ENCODE measurements around the gene RET.

The RET gene

DNA sequence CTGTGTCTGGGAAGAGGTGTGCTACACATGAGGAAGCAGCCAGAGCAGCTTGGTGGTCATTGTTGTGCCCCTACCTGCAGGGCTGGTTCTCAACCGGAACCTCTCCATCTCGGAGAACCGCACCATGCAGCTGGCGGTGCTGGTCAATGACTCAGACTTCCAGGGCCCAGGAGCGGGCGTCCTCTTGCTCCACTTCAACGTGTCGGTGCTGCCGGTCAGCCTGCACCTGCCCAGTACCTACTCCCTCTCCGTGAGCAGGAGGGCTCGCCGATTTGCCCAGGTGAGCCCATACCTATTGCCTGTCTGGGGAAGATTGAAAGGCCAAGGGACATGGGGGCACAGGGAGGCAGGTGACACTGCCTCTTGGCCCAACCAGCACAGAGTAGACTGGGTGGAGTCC is 32.1 kb downstream of the RET start:
- no peak for DNase-seq (ENCODE audit: low read depth)

DNA sequence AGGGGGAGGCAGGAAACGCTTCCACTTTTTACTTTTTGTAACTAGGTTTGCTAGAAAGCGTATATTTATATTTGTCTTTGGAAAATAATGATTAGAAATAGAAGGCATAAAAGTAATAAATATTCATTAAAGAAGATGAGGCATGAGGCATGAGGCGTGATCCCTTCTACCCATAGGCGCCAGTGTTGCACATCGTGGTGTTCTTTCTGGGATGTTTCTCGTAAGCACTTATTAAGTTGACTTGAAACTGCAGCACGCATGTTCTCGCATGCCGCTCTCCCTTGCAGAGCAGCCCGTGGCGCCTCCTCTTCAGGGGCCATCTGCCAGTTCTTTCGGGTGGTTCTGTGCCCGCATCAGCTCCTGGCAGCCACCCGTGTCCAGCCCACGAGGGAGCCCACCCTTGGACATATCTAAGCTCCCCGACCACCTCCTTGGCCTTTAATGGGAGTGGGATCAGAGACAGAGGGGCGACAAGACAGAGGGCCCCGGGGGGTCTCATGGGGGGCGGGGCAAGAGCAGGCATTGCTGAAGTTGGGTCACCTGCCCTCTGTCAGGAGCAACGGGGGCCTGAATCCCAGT is 32.9 kb downstream of the RET start:
- no peak for DNase-seq (ENCODE audit: low read depth)

DNA sequence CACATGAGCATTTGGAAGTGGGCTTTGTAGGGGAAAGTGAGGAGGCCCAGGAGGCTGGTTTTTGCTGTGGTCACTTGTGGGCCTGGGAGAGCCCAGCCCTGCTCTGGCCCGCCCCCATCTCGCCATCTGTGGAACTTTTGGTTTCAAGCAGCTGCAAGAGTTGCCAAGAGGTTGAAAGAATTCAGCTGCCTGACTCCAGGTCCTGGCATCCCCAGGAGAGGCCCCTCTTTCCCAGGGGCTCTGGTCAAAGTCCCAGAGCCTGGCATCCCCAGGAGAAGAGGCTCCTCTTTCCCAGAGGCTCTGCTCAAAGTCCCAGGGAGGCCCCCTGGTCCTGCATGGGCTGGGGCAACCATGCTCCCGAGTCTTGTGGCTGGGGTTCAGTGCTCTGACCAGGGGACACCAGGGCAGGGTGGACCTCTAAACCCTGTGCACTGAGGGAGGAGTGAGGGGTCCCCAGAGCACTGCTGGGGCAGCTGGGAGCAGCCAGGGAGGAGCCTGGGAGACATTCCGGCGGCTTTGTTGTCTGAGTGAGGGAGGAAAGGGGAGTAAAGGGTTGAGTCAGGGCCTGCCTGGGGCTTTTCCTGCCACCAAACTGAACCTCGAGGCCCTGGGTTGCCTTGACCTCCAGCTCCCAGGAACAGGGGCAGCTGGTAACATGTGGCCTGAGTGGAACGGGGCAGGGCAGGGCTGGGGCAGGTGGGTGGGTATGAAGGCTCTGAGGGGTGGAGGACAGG is 33.6 kb downstream of the RET start:
- peak; percentile 59 for DNase-seq (ENCODE audit: low read depth)

DNA sequence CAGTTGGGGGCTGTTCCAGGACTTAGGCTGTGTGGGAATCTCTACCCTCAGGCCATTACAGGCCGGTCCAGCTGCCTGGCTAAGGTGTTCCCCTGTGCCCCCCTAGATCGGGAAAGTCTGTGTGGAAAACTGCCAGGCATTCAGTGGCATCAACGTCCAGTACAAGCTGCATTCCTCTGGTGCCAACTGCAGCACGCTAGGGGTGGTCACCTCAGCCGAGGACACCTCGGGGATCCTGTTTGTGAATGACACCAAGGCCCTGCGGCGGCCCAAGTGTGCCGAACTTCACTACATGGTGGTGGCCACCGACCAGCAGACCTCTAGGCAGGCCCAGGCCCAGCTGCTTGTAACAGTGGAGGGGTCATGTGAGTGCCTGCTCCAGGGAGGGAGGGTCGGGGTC is 34.2 kb downstream of the RET start:
- no peak for DNase-seq (ENCODE audit: low read depth)

GRCh38 chr10:43111921-43112607 is 35.2 kb downstream of the RET start:
- DNase-seq (ENCODE audit: low read depth): no peak

DNA sequence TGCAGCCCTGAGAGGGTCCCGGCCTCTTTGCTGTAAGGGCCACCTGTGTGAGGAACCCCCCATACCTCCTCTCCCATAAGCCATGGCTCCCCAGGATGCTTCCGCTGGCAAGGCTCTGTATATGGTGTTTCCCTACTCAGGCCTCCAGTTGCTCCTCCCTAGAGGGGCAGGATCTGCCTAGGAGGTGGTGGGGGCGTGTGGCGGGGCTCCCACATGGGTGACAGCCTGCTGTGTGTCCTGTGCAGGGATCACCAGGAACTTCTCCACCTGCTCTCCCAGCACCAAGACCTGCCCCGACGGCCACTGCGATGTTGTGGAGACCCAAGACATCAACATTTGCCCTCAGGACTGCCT is 35.7 kb downstream of the RET start:
- no peak for DNase-seq (ENCODE audit: low read depth)

- DNase-seq (ENCODE audit: low read depth): no peak
These were observed 36.6 kb downstream of the RET start for GRCh38 chr10:43113201-43114087.

DNA sequence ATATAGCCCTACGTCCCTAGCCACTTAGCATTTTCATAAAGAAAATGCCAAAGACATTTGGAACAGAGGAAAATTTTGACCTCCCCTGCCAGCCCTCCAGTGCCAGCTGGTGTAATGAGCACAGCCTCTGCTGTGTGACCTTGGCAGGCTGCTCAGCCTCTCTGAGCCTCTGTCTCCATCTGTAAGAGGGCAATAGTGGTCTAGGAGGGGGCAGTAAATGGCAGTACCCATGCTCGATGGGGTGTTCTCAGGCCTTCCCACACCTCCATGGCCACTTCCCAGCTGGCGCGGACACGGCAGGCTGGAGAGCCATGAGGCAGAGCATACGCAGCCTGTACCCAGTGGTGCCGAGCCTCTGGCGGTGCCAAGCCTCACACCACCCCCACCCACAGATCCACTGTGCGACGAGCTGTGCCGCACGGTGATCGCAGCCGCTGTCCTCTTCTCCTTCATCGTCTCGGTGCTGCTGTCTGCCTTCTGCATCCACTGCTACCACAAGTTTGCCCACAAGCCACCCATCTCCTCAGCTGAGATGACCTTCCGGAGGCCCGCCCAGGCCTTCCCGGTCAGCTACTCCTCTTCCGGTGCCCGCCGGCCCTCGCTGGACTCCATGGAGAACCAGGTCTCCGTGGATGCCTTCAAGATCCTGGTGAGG is 37.3 kb downstream of the RET start:
- no peak for DNase-seq (ENCODE audit: low read depth)

DNA sequence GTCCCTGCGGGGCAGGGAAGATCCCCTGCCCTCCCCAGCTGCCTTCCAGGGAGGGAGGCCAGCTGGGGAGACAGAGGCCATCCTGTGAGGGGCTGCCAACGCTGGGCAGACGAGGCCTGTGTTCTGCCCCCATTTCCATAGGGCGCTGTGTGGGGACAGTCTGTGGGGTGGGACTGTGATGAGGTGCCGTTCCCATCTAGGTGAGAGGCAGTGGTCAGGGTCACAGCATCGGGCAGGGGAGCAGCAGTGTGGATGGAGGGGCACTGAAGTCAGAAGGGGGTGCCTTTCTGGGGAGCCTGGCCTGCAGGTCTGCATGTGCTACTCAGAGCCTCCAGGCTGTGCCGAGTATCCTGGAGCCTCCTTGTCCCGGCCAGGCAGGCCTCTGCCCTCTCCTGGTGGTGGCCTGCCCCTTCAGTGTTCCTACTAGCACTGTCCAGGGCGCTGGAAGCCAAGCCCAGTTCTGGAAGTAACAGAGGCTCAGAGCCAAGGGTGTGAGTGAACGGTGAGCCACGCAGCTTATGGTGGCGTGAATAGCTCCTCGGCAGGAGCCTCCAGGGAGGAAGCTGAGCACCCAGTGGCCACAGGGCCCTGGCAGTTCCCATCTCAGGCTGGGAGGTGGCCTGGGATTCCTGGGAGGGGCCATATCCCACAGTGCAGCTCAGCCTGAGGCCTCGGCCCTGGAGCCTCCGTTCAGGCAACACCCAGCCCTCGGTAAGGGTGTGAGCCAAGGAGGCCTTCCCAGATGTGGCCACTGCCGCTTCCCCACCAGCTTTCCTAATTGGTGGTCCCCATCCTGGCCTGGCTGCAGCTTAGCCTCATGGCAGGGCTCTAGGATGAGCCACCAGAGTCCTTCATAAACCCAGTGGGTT is 38.1 kb downstream of the RET start:
- no peak for DNase-seq (ENCODE audit: low read depth)

GRCh38 chr10:43115881-43116595 is 39.2 kb downstream of the RET start:
- DNase-seq (ENCODE audit: low read depth): no peak

- no peak for DNase-seq (ENCODE audit: low read depth)
These were observed 39.7 kb downstream of the RET start for GRCh38 chr10:43116596-43116995.

DNA sequence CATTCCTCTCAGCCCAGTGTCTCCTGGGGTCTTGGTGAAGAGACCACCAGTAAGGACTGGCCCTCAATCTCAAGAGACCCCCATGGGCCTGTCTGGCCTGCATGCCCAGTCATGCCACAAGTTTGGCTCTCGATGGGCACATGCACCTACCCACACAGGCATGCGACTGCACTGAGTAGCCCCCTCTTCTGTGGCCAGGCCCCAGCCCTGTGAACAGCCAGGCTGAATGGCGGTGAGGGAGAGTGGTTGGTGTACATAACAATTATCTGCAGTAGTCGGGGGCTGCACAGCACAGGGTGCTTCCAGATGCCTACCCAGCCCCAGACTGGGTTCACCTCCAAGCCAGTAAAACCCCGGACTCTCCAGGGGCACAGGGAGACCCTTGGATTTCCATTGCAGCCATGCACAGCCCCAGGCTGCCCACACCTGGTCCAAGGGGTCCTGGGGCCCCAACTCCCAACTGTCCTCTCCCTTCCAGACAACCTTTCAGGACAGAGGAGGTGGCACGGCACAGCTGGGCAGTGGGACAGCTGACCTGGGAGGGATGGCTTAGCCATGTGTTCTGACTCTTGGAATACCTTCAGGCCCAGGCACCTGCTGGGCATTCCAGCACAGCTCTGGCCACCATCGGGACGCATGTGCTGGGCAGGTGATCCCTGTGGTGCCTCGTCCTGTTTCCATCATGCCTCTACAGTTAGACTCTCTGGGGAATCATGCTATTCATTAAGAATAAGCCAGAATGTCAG is 40.3 kb downstream of the RET start:
- DNase-seq (ENCODE audit: low read depth): no peak

DNA sequence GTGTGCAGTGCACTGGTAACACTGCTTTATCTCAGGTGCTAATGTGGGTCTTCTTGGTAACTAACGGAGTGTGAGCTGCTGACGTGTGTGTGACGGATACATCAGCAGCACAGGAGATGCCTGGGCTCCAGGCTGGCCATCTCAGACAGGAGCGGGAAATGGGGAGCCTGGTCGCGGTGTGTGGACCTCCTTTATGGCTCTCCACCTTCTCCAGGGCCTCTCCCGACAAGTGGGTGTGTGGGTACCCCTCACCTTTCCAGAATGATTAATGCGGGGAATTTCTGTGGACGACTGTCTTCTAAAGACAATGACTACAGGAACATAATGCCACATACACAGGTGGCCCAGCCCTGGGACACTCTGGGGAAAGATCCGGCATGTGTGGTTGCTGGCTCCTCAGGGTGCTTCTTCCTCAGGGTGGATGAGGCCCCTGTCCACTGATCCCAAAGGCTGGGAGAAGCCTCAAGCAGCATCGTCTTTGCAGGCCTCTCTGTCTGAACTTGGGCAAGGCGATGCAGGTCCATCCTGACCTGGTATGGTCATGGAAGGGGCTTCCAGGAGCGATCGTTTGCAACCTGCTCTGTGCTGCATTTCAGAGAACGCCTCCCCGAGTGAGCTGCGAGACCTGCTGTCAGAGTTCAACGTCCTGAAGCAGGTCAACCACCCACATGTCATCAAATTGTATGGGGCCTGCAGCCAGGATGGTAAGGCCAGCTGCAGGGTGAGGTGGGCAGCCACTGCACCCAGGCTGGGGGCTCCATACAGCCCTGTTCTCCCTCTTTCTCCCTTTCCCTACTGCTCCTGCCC is 41.1 kb downstream of the RET start:
- DNase-seq (ENCODE audit: low read depth): no peak

DNA sequence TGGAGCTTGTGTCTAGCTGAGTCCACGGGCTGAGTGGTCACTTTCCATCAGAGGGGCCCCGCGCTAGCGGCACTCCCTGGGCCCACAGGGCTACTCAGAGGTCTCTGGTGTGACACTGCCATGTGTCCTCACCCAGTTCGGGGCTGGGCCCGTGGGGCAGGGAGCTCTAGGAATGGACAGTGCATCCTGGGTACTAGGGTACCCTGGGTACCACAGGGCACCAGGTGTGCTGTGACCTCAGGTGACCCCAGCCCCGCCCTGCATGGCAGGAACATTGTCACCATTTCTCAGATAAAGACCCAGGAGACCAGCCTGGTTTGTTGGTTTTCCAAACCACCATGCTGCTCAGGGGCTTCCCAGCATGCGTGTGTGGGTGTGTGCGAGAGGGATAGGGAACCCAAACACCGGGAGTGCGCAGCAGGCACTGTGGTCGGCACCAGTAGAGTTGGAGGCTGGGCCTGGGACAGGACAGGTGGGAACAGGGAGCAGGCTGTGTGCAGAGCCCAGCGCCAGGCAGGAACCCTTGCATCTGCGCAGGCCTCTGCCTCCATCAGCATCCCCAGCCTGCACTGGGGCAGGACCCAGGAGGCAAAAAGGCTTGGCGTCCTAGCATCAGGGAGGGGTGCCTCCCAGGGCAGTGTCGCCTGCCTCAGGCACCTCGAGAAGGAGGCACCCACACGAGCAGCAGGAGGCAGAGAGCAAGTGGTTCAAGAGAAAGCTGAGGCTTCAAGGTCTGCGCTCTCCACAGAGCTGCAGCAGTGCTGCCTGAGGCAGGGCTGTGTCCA is 42.0 kb downstream of the RET start:
- DNase-seq (ENCODE audit: low read depth): no peak

DNA sequence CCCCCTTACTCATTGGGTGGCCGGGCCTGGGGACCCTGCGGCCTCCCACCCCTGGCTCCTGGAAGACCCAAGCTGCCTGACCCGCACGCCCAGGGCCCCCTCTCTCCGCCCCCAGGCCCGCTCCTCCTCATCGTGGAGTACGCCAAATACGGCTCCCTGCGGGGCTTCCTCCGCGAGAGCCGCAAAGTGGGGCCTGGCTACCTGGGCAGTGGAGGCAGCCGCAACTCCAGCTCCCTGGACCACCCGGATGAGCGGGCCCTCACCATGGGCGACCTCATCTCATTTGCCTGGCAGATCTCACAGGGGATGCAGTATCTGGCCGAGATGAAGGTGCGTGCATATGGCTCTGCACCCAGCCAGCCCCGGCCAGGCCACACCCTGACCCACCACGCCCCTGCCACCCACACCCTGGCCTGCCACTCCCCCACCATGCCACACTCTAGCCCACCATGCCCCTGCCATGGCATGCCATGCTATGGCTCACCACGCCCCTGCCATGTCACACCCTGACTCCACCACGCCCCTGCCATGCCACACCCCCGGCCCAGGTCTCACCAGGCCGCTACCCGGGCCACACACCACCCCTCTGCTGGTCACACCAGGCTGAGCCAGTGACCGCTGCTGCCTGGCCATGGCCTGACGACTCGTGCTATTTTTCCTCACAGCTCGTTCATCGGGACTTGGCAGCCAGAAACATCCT is 42.7 kb downstream of the RET start:
- no peak for DNase-seq (ENCODE audit: low read depth)

- DNase-seq (ENCODE audit: low read depth): no peak
These were observed 43.5 kb downstream of the RET start for GRCh38 chr10:43120116-43120928.

- DNase-seq (ENCODE audit: low read depth): no peak
These were observed 44.1 kb downstream of the RET start for GRCh38 chr10:43120929-43121314.
